ENCODE data around the gene ATP6V0E1. TPM values are rescaled to one million over a fixed set of nuclear protein-coding genes. Genes with fewer than 3 reads are reported as not detected.
A peak's percentile ranks its signal among the peaks of the same experiment; 100 is the strongest.

ATP6V0E1 gene
- total RNA-seq, 4 donors from 2014 or later: 174 to 267 (median 238) TPM

GRCh38 chr5:172949426-172949825 lies 34.1 kb upstream of the ATP6V0E1 start:
- DNase-seq (ENCODE audit: low spot score) (no peak), ATAC-seq (ENCODE audit: low FRiP score) (no peak)
- TF ChIP-seq CTCF (IDR thresholded peaks at IDR 0.05): no peak

- DNase-seq (ENCODE audit: low spot score) (no peak), ATAC-seq (ENCODE audit: low FRiP score) (no peak)
Measured at GRCh38 chr5:172950176-172950965, 33.2 kb upstream of the ATP6V0E1 start.

GRCh38 chr5:172951371-172952033 lies 32.1 kb upstream of the ATP6V0E1 start:
- TF ChIP-seq CTCF (IDR thresholded peaks at IDR 0.05): no peak
- no peak for ATAC-seq (ENCODE audit: low FRiP score)

More at GRCh38 chr5:172950176-172950965, 33.2 kb upstream of the ATP6V0E1 start:
- no peak for TF ChIP-seq CTCF (IDR thresholded peaks at IDR 0.05)

GRCh38 chr5:172952034-172952511 lies 31.5 kb upstream of the ATP6V0E1 start:
- no peak for DNase-seq (ENCODE audit: low spot score)
- ATAC-seq (ENCODE audit: low FRiP score): no peak
- TF ChIP-seq CTCF (IDR thresholded peaks at IDR 0.05): no peak

More at GRCh38 chr5:172951371-172952033, 32.1 kb upstream of the ATP6V0E1 start:
- DNase-seq (ENCODE audit: low spot score): no peak

GRCh38 chr5:172953776-172954675 lies 29.5 kb upstream of the ATP6V0E1 start:
- DNase-seq (ENCODE audit: low spot score): no peak
- ATAC-seq (ENCODE audit: low FRiP score): peak; percentile 75
- TF ChIP-seq CTCF (IDR thresholded peaks at IDR 0.05): no peak

- no peak for ATAC-seq (ENCODE audit: low FRiP score)
- DNase-seq (ENCODE audit: low spot score): no peak
- no peak for TF ChIP-seq CTCF (IDR thresholded peaks at IDR 0.05)
Measured at GRCh38 chr5:172954751-172955159, 28.8 kb upstream of the ATP6V0E1 start.
